CD4-positive, alpha-beta T cell treated with Interleukin-4 for 4 hours (primary cell): ENCODE data around the gene HIBADH.
"Not testable (repeated sequence)": the region's sequence is repeated elsewhere in the genome, so short reads cannot be mapped to it uniquely, and the experiment has no call there.

Source experiments
- DNase-seq: peaks from one replicate; pipeline ENCODE4 v3.0.0-alpha.2; 2020

Gene HIBADH

DNA sequence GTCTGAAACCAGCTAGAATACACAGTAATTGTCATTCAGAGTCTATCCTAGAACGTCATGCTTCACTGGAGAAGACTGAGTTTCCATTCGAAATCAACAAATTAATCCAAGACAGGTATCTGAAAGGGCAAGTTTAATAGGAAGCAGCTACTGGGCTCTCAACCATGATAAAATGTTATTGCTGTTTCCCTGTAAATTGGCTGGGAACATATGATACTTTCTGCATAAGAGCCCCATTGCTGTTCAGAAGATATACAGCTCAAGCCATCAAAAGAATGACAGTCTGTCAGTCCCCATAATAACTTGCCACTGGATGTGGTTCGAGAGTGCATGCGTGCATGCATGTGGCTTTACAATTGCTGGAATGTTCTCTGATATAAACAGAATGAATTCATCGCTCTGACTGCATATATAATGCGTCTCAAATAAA, 129.0 kb downstream of the HIBADH start:
- DNase-seq: no peak

DNA sequence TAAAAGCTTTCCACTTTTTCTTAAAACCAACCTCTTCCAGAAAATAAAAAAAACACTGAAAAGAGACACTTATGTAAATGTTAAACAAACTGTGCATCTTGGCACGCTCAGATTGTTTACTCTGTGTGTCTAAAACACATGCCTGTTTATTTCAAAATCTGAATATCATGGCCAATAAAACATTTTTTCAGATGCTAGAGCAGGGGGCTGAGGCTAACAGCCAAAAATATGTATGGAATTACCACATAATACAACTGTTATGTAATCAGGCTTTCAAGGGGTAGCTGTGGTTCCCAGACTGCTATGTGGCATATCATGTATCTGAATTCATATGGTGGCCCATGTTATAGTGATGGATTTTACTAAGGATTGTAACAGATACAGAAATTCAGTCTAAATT, 130.4 kb downstream of the HIBADH start:
- DNase-seq: no peak

DNA sequence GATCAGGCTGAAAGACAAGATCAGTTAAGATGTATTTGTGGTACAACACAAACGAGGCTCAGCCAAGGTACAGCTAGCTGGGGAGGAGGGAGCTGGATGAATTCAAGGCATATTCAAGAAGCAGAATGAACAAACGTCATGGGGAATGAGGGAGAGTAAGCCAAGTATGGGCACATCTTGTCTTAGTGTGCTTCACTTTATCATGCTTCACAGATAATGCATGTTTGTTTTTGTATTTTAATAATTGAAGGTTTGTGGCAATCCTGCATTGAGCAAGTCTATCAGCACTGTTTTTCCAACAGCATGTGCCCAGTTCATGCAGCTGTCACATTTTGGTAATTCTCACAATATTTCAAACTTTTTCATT, 135.4 kb downstream of the HIBADH start:
- DNase-seq: no peak

DNA sequence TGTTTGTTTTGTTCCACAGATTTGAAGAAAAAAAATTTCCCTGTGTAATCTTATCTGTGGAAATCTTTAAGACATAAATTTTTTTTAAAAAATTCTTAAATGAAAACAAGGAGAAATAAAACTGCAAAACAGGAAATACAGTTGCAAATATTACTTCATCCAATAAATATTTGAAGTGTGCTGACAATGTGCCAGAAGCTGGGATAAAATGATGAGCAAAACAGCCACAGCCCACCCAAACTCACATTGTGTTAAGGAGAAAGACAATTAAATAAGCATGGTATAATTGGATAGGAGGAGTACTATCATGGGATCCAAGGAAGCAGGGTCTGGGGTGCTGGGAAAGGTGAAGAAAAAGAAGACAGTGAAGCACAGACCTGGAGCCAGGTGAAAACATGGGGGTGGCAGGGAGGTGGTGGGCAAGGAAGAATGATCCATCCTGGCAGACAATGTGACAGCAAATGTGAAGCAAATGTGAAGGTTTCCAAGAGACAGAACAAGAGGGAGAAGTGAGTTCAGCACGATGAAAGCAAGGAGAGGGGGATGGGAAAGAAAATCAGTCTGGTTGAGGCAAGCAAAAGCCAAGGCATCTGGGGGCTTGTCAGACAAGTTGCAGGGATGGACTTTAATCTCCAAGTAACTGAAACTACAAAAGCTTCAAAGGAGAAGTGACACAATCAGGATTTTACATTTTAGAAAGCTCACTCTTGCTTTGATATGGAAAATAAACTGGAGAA, 135.9 kb downstream of the HIBADH start:
- DNase-seq: no peak

- no peak for DNase-seq
These were observed 136.6 kb downstream of the HIBADH start for GRCh38 chr7:27526131-27526530.

DNA sequence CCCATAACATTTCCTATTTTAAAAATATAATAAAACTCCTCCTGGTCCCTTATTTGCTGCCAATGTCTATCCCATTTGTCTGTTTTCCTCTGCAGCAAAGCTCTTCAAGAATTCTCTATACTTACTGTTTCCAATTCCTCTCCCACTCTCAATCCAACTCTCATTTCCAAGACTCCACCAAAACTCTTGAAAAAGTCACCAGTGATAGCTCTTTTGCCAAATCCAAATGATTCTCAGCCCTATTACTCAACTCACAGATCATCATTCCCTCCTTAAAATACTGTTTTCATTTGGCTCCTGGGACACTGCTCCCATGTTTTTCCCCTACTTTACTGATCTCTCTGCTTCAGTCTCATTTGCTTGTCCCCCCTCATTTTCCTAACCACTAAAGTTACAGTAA, 139.4 kb downstream of the HIBADH start:
- no peak for DNase-seq

DNA sequence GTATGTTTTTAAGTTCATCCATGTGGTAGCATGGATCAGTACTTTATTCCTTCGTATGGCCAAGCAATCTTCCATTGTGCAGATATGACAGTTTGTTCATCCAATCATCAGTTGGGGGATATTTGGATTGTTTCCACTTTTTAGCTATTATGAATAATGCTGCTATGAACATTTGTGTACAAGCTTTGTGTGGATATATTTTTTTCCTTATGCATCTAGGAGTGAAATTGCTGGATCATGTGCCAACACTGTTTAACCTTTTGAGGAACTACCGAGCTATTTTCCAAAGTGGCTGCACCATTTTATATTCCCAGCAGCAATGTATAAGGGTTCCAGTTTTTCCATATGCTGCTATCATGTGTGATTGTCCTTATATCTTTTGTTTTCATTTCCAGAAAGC, 140.1 kb downstream of the HIBADH start:
- DNase-seq: no peak

GRCh38 chr7:27520815-27521790, 141.6 kb downstream of the HIBADH start:
- DNase-seq: no peak

DNA sequence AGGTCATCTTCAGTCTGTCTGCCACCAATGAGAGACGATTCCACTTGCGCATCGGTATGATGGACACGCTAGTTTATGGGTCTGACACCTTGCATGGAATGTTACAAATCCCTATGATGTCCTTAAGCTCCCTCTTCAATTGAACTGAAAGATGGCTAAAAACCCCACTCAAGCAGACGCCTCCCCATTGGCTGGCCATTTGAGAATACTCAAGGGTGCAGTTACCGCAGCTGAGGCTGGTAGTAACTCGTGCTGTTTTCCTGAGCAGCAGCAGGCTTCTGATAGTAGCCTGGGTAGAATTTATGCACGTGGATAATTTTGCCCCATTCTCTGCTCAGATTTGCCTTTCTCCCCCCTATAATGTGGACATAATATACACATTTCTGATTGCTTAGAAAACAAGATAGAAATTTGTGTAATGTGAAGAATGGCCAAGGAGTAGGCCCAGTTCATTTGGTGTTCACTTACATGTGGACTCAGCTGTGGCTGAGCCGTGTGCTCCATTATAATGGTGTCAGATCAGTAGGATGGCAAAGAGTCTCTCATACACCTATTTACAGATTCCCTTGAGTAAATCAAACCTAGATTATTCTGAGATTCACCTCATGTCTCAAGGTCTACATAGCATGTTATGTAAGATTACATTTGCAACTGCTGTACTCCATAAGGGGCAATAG, 142.8 kb downstream of the HIBADH start:
- DNase-seq: no peak

GRCh38 chr7:27518561-27519350, 143.9 kb downstream of the HIBADH start:
- no peak for DNase-seq

DNA sequence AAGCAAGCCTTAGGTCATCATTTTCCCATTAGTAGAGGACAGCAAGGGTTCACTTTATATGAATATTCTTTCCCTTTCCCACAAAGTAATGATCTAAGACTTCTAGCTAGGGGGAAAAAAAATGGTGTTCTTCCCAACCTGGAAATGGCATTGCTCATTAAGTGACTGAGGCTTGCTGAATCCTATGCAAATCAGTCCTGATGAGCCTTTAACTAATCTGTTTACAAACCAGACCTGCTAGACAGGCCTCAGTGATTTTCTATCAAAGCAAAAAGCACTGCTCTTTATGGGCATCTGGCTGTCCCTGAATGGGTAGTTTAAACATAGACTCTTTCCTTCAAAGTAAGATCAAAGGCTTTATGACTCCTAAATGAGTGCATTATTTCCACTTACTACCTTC, 146.3 kb downstream of the HIBADH start:
- DNase-seq: no peak

GRCh38 chr7:27515933-27516332, 146.8 kb downstream of the HIBADH start:
- DNase-seq: no peak

DNA sequence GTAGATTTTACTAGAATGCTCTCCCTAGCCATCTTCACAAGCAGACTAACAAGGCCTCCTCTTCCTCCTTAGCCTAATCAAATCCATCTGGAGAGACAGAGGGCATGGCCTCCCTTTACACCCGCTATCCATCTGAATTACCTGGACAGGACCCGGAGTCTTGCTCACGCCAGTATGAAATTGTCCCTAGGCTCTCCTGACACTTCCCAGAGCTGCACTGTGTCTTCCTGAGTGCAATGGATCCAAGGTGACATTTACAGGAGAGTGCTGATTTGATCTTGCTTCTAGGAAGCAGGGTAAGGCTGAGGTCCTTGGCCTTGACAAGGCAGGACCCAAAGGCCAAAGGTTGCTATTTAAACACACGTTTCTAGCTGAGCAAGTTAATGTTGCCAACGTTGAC, 147.8 kb downstream of the HIBADH start:
- no peak for DNase-seq

DNA sequence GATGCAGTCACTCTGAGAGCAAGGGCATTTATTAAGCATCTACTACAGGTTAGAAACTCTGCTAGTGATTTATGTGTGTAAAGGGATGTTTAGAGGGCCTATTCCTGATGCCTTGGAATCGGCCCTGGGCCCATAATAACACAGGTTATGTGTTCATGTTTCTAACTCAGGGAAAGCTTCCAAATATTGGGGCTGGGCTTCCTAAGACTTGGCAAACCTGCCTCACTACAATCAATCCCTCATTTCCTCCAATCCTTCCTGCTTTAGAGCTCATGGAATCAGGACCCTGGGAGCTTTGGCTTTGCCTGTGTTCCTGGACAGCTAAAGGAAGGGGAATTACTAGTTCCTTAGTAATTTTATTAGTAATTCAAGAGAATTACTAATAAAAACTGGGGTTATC, 148.8 kb downstream of the HIBADH start:
- DNase-seq: no peak

GRCh38 chr7:27511370-27511769, 151.3 kb downstream of the HIBADH start:
- not testable (repeated sequence) for DNase-seq

DNA sequence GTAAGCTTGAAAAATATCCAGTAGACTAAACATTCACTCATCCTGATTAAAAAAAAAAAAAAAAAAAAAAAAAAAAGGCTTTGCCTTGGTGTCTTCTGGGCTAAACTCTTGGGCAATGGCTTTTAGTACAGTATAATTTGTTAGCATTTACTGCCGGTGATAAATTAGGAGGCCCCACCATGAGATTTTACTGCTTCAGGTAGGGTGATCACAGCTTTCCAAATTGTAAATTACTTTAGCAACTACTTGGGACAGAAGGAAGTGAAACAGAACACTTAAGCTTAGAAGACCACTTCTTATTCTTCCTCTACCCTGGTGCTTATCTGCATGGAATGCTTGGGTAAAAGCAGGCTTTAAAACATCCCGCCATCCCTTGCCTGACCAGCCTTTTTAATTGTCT, 152.1 kb downstream of the HIBADH start:
- no peak for DNase-seq

GRCh38 chr7:27501879-27502278, 160.8 kb downstream of the HIBADH start:
- DNase-seq: not testable (repeated sequence)

- DNase-seq: no peak
These were observed 161.7 kb downstream of the HIBADH start for GRCh38 chr7:27501001-27501400.

GRCh38 chr7:27492224-27492623, 170.5 kb downstream of the HIBADH start:
- DNase-seq: no peak

DNA sequence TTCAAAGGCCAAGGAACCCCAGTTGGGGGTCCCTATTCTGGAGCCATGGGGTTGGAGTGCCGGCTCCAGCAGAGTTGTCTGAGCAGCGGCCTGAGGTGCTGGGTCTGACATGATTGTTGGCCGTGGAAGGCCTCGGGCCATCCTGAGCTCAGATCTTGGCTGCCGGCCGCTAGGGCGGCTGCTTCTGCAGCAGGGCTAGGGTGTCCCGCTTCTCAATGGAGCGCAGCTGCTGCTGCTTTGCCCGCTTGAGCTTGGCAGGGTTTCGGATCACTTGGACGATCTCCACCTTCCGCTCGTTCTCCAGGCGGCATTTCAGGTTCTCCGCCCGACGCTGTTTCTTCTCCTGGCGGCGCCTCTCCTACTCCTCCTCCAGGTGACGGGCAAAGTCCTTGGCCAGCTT, 171.1 kb downstream of the HIBADH start:
- no peak for DNase-seq

DNA sequence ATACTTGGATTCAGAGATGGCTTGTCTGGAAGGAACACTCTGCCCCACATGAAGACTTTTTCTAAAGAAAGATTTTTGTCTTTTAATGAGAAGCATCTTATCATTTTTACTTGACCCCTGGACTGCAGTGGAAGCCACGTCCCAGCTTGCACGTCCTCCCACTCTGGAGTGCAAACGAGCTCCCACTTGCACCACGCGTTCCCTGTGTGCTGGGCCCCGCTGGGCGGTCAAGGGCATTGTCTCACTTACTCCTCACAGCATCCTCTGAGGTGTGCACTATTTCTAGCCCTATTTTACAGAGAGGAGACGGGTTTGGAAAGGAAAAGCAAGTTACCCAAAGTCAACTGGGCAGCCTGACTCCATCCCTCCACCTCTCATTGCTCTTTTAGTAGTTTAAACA, 175.2 kb downstream of the HIBADH start:
- DNase-seq: no peak

- no peak for DNase-seq
These were observed 178.2 kb downstream of the HIBADH start for GRCh38 chr7:27484451-27484850.

DNA sequence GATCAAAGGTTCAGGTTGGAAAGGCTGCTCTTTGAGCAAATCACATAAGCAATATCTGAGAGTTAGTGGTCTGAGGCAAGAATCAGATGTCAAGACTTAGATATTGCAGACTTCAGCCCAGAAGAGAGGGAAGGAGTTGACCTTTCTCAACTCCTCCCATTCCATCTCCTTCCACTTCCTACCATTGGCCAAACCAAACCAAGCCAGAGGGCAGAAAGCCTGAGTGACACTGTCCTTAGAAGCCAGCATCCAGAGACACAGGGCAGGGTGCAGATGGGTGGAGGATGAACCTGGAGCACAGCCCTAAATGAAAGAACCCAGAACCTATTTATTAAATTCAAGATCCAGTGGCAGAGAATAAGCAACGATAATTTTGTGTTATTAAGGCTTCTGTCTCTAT, 180.5 kb downstream of the HIBADH start:
- DNase-seq: no peak
